SH-SY5Y (cell line): ENCODE results near the gene RRBP1.

Experiments used
- GATA2 ChIP-seq: IDR thresholded peaks from 2 replicates; pipeline ENCODE4 v1.6.1; 2011; ENCODE audit warnings: mild to moderate bottlenecking, low read depth, low read length
- GATA3 ChIP-seq: IDR thresholded peaks from 2 replicates; pipeline ENCODE4 v1.6.1; 2011; ENCODE audit warnings: low read depth, mild to moderate bottlenecking, low read length, moderate library complexity

DNA sequence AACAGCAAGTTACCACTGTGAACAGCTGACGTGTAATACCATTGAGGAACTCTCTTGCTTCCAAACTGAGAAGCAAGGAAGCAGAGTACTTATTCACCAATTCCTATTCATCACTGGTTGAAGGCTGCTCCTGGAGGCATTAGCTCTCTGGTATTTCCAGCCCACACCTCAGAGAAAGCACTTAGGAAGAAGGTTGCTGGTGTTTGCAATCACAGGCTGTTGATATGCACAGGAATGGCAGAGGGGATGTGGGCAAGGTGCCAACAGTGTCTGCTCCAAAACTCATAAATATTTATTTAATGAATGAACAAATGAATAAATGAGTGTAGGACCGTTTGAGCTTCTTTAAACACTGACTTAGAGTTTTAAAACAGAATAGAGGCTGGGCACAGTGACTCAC, 6.9 kb upstream of the RRBP1 start:
- no peak for TF ChIP-seq GATA2
- no peak for TF ChIP-seq GATA3
